ENCODE data around the gene LRAT.

Gene LRAT

DNA sequence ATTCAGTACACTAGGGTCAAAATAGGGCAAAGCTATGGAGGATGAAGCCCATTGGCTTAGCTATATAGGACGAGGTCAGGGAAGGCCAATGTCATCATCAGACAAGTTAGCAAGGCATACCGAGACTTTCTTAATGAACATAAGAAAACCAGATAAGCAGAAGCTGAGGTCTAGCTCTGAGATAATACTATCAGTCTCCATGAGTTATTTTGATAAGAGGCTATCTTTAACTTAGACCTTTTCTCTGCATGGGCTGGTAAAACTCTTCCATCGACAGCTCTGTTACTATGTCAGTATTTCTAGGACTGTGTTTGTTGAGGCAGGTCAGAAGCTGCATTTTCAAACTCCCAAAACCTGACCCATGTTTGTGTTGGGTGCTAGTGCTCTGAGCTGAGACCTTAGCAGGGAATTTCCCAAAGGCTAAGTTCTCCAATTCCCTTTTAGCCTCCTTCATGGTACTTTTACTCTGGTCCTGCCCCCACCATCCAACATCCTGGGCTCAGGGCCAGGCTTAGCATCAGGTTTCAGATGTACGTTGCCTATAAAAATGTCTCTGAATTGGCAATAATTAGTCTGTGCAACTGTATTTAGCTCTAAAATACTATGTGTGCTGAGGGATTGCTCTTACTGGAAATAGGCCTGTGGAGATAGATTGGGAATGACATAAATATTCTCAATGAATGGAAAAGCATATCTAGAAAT, 29.3 kb upstream of the LRAT start:
- Histone ChIP-seq H3K4me3 (replicated peaks; ENCODE audit: insufficient read depth, low read length) (no peak overlapping the region), H3K27ac (replicated peaks) (no peak overlapping the region), H3K27me3 (ENCODE audit: insufficient read depth, poor library complexity, severe bottlenecking) (peaks cover 2% of the 10 kb centered on the region)
- no peak for DNase-seq (ENCODE audit: low read depth in 1 of 2, low spot score in 1 of 2)
- TF ChIP-seq GABPA (IDR thresholded peaks at IDR 0.05; ENCODE audit: low read depth) (no peak), SPI1 (IDR thresholded peaks at IDR 0.05; ENCODE audit: borderline replicate concordance, low read depth) (no peak), CTCF (IDR thresholded peaks at IDR 0.05; ENCODE audit: insufficient read depth, low read length) (no peak), POLR2AphosphoS5 (IDR thresholded peaks at IDR 0.05; ENCODE audit: low read depth) (no peak)

GRCh38 chr4:154719087-154719486, 24.7 kb upstream of the LRAT start:
- DNase-seq (ENCODE audit: low read depth in 1 of 2, low spot score in 1 of 2), result no peak
- no peak for TF ChIP-seq CTCF (IDR thresholded peaks at IDR 0.05; ENCODE audit: insufficient read depth, low read length)
- no peak for TF ChIP-seq SPI1 (IDR thresholded peaks at IDR 0.05; ENCODE audit: borderline replicate concordance, low read depth)
- TF ChIP-seq GABPA (IDR thresholded peaks at IDR 0.05; ENCODE audit: low read depth), result no peak
- no peak for TF ChIP-seq REST (IDR thresholded peaks at IDR 0.05; ENCODE audit: insufficient replicate concordance, low read depth)
- TF ChIP-seq POLR2AphosphoS5 (IDR thresholded peaks at IDR 0.05; ENCODE audit: low read depth), result no peak
- Histone ChIP-seq H3K27me3 (ENCODE audit: insufficient read depth, poor library complexity, severe bottlenecking) (peaks cover 2% of the 10 kb centered on the region), H3K4me3 (replicated peaks; ENCODE audit: insufficient read depth, low read length) (no peak overlapping the region), H3K27ac (replicated peaks) (no peak overlapping the region)

- Histone ChIP-seq H3K27me3 (ENCODE audit: insufficient read depth, poor library complexity, severe bottlenecking) (peaks cover 2% of the 10 kb centered on the region), H3K4me3 (replicated peaks; ENCODE audit: insufficient read depth, low read length) (no peak overlapping the region), H3K27ac (replicated peaks) (no peak overlapping the region)
- no peak for DNase-seq (ENCODE audit: low read depth in 1 of 2, low spot score in 1 of 2)
- TF ChIP-seq SPI1 (IDR thresholded peaks at IDR 0.05; ENCODE audit: borderline replicate concordance, low read depth), result no peak
- TF ChIP-seq POLR2AphosphoS5 (IDR thresholded peaks at IDR 0.05; ENCODE audit: low read depth), result no peak
- no peak for TF ChIP-seq REST (IDR thresholded peaks at IDR 0.05; ENCODE audit: insufficient replicate concordance, low read depth)
- TF ChIP-seq GABPA (IDR thresholded peaks at IDR 0.05; ENCODE audit: low read depth), result no peak
- TF ChIP-seq CTCF (IDR thresholded peaks at IDR 0.05; ENCODE audit: insufficient read depth, low read length), result no peak
These were observed 23.7 kb upstream of the LRAT start for GRCh38 chr4:154720123-154720522.
